BE2C (cell line): ENCODE measurements around the gene WDR20.

ENCODE experiments used
- DNase-seq: peaks from one replicate; pipeline ENCODE4 v3.0.0-alpha.2; 2020
- H3K27me3 ChIP-seq: fragments of 250-450 bp; sonication (Bioruptor Pico); 2 replicates; pipeline ENCODE4 v1.5.1; 2020; ENCODE audit warnings: mild to moderate bottlenecking
- H3K36me3 ChIP-seq: fragments of 250-450 bp; sonication (Bioruptor Pico); 2 replicates; pipeline ENCODE4 v1.5.1; 2020; ENCODE audit warnings: mild to moderate bottlenecking
- H3K4me1 ChIP-seq: fragments of 250-450 bp; sonication (Bioruptor Pico); 2 replicates; pipeline ENCODE4 v1.5.1; 2020
- H3K4me3 ChIP-seq: 2 replicates; pipeline ENCODE4 v1.5.1; 2011; ENCODE audit warnings: low read depth, low read length
- H3K9me3 ChIP-seq: fragments of 250-450 bp; sonication (Bioruptor Pico); 2 replicates; pipeline ENCODE4 v1.5.1; 2020
- CTCF ChIP-seq: IDR thresholded peaks from 2 replicates; pipeline ENCODE4 v1.5.1; 2012; ENCODE audit warnings: mild to moderate bottlenecking, low read depth, low read length

WDR20 gene

GRCh38 chr14:102218688-102219087 is 79.0 kb downstream of the WDR20 start:
- H3K4me3 ChIP-seq: no peak overlapping the region
- no peaks in the 10 kb centered on the region for H3K9me3 ChIP-seq
- H3K36me3 ChIP-seq: peaks cover 20% of the 10 kb centered on the region
- H3K27me3 ChIP-seq: no peaks in the 10 kb centered on the region
- H3K4me1 ChIP-seq: no peaks in the 10 kb centered on the region
- TF ChIP-seq CTCF: no peak
- DNase-seq: no peak

GRCh38 chr14:102219316-102219715 is 79.6 kb downstream of the WDR20 start:
- Histone ChIP-seq H3K4me1 (no peaks in the 10 kb centered on the region), H3K9me3 (no peaks in the 10 kb centered on the region), H3K27me3 (no peaks in the 10 kb centered on the region), H3K4me3 (no peak overlapping the region), H3K36me3 (peaks cover 24% of the 10 kb centered on the region)
- DNase-seq: no peak
- TF ChIP-seq CTCF: no peak

GRCh38 chr14:102220031-102220430 is 80.3 kb downstream of the WDR20 start:
- Histone ChIP-seq H3K27me3 (no peaks in the 10 kb centered on the region), H3K36me3 (peaks cover 30% of the 10 kb centered on the region), H3K9me3 (no peaks in the 10 kb centered on the region), H3K4me1 (no peaks in the 10 kb centered on the region), H3K4me3 (no peak overlapping the region)
- TF ChIP-seq CTCF: no peak
- no peak for DNase-seq

- H3K36me3 ChIP-seq: peaks cover 37% of the 10 kb centered on the region
- no peaks in the 10 kb centered on the region for H3K9me3 ChIP-seq
- no peaks in the 10 kb centered on the region for H3K27me3 ChIP-seq
- no peaks in the 10 kb centered on the region for H3K4me1 ChIP-seq
- no peak for TF ChIP-seq CTCF
- no peak for DNase-seq
- H3K4me3 ChIP-seq: no peak overlapping the region
Measured at GRCh38 chr14:102221026-102221425, 81.3 kb downstream of the WDR20 start.

GRCh38 chr14:102222009-102222575 is 82.4 kb downstream of the WDR20 start:
- TF ChIP-seq CTCF: no peak
- Histone ChIP-seq H3K36me3 (peaks cover 40% of the 10 kb centered on the region), H3K9me3 (no peaks in the 10 kb centered on the region), H3K27me3 (no peaks in the 10 kb centered on the region), H3K4me3 (no peak overlapping the region), H3K4me1 (peaks cover 4% of the 10 kb centered on the region; the same call in 1 of the 2 replicates)
- no peak for DNase-seq

GRCh38 chr14:102222751-102223150 is 83.1 kb downstream of the WDR20 start:
- Histone ChIP-seq H3K4me1 (peaks cover 11% of the 10 kb centered on the region; the same call in 1 of the 2 replicates), H3K36me3 (peaks cover 35% of the 10 kb centered on the region), H3K4me3 (no peak overlapping the region), H3K27me3 (no peaks in the 10 kb centered on the region), H3K9me3 (no peaks in the 10 kb centered on the region)
- no peak for DNase-seq
- no peak for TF ChIP-seq CTCF
